SK-N-MC (cell line): ENCODE measurements around the gene RGS6.

Experiments used
- EZH2 ChIP-seq: fragments of 200-600 bp; sonication (generic); IDR thresholded peaks from one replicate; pipeline ENCODE4 v1.6.1; 2017; ENCODE audit warnings: antibody characterized with exemption
- FOXP2 ChIP-seq: optimal IDR thresholded peaks from 2 replicates; pipeline ENCODE3; 2011; ENCODE audit warnings: mild to moderate bottlenecking, moderate library complexity; ENCODE audit not compliant: insufficient read depth; ENCODE audit errors: extremely low read length, control extremely low read depth
- POLR2AphosphoS5 ChIP-seq: IDR thresholded peaks from 2 replicates; pipeline ENCODE4 v1.6.1; 2012; ENCODE audit warnings: mild to moderate bottlenecking, low read depth, low read length, borderline replicate concordance

- TF ChIP-seq POLR2AphosphoS5 (no peak), EZH2 (no peak), FOXP2 (no peak)
Observed at GRCh38 chr14:71961972-71962371, 29.7 kb downstream of the RGS6 start.
